HG03354 (cell line): ENCODE data around the gene COLGALT1.
A peak's percentile ranks its signal among the peaks of the same experiment; 100 is the strongest.
"Not testable (repeated sequence)": the region's sequence is repeated elsewhere in the genome, so short reads cannot be mapped to it uniquely, and the experiment has no call there.

Experiments used
- ATAC-seq: cut with Tn5 transposase; IDR thresholded peaks from one replicate; pipeline ENCODE4 v1.9.1; 2021; ENCODE audit warnings: mild to moderate bottlenecking; ENCODE audit not compliant: unreplicated experiment, poor library complexity, severe bottlenecking

COLGALT1 gene

DNA sequence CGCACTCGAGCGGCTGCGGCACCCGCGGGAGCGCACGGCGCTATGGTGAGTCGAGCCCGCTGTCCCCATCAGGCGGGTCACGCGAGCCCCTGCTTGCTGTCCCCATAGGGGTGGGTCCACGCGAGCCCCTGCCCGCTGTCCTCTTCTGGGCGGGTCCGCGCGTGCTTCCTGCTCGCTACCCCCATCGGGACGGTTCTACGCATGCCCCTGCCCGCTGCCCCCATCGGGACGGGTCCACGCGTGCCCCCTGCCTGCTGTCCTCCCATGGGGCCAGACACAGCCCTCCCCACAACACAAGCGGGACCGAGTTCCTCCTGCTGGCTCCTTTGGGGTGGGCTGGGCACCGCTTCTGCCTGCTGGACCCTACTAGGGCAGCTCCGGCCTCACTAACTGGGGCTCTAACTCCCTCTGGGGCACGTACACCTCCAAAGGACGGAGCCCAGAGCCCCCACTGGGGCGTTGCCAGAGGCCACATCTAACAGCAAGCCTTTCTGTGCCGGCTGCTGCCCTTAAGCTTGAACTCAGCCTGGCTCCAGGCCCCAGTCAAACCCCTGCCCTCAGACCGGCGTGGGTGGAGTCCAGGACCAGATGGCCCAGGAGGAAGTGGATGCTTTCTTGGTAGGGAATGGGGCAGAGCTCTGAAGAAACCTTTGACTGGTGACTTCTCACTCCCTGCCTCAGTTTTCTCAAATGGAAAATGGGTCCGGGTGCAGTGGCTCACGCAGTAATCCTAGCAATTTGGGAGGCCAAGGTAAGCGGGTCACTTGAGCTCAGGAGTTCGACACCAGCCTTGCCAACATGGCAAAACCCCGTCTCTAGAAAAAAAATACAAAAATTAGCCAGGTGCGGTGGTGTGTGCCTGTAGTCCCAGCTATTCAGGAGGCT is 722 bp downstream of the COLGALT1 start:
- ATAC-seq: peak; percentile 32

- ATAC-seq: no peak
These were observed 1.5 kb downstream of the COLGALT1 start for GRCh38 chr19:17556995-17557394.

DNA sequence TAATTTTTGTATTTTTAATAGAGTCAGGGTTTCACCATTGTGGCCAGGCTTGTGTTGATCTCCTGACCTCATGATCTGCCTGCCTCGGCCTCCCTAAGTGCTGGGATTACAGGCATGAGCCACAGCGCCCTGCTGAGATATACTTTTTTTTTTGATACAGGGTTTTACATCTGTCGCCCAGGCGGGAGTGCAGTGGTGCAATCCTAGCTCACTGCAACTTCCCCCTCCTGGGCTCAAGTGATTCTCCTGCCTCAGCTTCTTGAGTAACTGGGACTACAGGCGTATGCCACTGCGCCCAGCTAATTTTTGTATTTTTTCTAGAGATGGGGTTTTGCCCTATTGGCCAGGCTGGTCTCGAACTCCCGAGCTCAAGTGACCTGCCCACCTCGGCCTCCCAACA is 2.0 kb downstream of the COLGALT1 start:
- no peak for ATAC-seq

DNA sequence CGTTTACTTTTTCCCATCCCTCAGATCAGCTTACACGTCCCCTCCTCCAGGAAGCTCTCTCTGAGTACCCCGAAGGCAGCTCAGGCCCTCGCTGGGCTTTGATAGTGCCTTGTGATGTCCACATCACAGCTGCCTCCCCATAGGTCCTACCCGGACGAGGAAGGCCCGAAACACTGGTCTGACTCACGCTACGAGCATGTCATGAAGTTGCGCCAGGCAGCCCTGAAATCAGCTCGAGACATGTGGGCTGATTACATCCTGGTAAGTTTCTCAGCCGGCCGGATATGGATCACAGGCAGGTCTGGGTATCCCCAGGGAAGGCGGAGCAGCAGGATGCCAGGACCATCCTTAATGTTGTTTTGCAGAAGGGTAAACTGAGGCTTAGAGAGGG is 4.8 kb downstream of the COLGALT1 start:
- ATAC-seq: no peak

DNA sequence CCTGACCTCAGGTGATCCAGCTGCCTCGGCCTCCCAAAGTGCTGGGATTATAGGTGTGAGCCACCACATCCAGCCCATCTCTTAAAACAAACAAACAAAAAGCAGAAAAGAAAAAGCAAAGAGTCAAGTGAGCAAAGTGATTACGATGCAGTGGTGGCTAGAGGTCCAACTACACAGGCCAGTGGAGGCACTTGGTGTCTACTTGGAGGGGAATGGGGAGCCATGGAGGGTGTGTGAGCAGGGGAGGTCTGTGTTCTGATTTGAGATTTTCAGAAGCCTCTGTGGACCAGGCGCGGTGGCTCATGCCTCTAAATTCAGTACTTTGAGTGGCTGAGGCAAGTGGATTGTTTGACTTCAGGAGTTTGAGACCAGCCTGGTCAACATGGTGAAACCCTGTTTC is 6.6 kb downstream of the COLGALT1 start:
- no peak for ATAC-seq

DNA sequence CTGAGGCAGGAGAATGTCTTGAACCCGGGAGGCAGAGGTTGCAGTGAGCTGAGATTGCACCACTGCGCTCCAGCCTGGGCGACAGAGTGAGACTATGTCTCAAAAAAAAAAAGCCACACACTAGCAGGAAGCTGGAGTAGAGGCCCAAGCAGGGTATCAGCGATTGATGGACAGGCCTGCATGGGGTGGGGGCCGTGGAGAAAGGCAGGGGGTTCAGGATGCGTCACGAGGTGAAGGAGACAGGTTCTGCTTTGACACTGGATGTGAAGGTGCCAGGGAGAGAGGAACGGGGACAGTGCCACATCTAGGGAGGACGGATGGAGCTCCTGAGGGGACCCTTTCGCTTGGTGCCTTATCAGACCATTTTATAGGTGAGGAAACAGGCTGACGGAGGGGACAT is 7.1 kb downstream of the COLGALT1 start:
- no peak for ATAC-seq

GRCh38 chr19:17564781-17565180 is 9.3 kb downstream of the COLGALT1 start:
- ATAC-seq: no peak

GRCh38 chr19:17565611-17566010 is 10.2 kb downstream of the COLGALT1 start:
- ATAC-seq: no peak

DNA sequence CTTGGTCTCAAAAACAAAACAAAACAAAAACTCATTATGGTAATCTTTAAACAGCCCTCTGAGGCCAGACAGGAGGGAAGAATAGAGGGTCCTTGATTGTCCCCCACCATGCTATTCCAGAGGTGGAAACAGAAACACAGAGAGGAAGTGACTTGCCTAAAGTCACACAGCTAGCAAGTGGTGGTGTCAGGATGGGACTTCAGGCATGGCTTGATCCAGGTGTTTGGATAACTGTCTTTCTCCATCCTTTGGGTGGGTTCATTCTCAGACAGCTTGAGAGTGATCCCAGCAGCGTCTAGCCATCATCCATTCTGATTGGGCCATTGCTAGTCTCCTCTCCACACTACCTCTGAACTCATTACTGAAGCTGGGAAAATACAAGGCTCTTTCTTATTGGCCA is 12.5 kb downstream of the COLGALT1 start:
- ATAC-seq: no peak

DNA sequence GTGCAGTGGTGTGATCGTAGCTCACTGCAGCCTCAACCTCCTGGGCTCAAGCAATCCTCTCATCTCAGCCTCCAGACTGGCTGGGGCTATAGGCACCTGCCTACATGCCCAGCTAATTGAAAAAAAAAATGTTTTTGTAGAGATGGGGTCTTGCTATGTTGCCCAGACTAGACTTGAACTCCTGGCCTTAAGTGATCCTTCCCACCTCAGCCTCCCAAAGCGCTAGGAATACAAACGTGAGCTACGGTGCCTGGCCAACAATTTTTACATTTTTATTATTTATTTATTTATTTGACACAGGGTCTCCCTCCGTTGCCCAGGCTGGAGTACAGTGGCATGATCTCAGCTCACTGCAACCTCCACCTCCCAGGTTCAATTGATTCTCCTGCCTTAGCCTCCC is 14.8 kb downstream of the COLGALT1 start:
- not testable (repeated sequence) for ATAC-seq

GRCh38 chr19:17570791-17571190 is 15.3 kb downstream of the COLGALT1 start:
- ATAC-seq: no peak

DNA sequence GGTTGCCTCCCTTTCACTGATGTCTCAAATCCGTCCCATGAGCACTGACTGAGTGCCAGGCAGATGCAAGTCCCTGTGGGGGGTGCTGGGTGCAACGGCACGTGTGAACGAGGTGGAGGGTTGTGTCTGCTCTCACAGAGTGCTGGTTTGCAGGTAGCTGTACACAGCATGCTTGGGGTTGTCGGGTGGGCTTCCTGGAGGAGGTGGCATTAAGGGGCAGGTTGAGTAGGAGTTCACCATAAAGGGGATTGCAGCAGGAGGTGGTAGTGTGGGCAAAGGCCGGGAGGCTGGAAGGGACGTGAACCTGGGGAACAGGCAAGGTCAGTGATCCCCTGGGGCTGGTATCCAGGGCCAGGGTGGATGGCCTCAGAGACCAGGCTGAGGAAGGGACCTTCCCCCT is 17.2 kb downstream of the COLGALT1 start:
- ATAC-seq: no peak

- ATAC-seq: no peak
These were observed 20.7 kb downstream of the COLGALT1 start for GRCh38 chr19:17575871-17576757.

DNA sequence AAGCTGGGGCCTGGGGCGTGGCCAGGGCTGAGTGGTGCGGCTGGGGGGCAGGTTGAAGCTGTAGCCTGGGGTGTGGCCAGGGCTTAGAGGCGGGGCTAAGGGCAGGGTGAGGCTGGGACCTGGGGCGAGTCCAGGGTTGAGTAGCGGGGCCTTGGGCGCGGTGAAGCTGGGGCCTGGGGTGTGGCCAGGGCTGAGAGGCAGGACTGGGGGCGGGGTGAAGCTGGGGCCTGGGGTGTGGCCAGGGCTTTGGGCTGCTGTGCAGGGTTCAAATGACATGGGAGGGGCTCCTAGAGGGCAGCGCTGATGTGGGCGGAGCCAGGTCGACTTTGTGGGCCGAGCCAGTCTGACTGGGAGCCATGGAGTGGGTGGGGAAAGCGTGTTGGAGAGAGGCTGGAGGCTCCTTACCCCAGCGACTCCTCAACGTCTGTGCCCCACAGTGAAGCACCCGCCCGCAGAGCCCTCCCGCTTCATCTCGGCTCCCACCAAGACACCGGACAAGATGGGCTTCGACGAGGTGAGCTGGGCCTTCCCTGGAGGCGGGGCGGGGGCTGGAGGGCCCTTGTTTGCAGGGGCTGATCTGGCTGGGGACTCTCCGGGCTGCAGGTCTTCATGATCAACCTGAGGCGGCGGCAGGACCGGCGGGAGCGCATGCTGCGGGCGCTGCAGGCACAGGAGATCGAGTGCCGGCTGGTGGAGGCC is 21.5 kb downstream of the COLGALT1 start:
- no peak for ATAC-seq

DNA sequence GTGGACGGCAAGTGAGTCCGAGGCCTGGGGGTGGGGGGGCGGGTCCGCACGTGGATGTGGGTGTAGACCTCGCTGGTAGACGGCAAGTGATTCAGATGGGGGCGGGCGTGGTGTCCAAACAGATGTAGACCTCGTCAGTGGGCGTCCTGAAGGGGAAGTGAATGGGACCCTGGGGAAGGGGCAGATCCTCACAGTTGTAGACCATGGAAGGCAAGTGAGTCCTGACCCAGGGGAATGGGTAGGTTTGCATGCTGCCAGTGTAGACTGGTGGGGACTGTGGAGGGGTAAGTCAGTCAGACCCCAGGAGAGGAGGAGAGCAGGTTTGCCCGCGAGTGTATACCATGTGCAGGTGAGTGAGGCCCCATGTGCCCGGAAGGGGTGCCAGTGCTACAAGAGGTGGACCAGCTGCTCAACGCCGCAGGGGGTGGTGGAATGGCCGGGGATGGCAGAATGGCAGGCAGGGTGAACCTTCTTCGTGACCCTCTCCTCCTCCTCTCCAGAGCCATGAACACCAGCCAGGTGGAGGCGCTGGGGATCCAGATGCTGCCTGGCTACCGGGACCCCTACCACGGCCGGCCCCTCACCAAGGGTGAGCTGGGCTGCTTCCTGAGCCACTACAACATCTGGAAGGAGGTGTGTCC is 22.1 kb downstream of the COLGALT1 start:
- no peak for ATAC-seq

DNA sequence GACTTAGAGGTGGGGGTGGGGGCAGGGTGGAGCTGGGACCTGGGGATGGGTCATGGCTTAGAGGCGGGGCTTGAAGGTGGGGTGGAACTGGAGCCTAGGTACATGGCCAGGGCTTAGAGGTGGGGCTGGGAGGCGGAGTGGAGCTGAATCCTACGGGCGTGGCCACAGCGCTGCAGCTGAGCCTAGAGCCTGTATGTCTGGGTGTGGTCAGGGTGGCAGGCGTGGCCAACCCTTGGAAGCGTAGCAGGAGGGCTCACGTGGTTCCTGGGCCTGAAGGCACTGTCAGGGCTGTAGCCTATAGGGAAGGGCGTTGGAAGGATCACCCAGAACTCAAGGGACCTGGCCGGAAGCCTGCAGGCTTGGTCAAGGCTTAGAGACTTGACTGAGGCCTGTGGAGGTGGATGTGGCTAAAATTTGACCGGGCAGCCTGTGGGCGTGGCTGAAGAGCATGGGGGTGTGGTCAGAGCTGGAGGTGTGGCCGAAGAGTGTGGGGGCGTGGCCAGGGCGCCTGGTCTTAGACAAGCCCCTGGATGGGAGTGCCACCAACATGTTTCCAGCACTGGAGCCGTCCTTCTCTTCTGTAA is 24.3 kb downstream of the COLGALT1 start:
- no peak for ATAC-seq

GRCh38 chr19:17580470-17581144 is 25.2 kb downstream of the COLGALT1 start:
- no peak for ATAC-seq

GRCh38 chr19:17581211-17581874 is 25.9 kb downstream of the COLGALT1 start:
- no peak for ATAC-seq
